HG03175 (cell line): ENCODE measurements around the gene ANKH.
A peak's percentile ranks its signal among the peaks of the same experiment; 100 is the strongest.

Experiments used
- ATAC-seq: cut with Tn5 transposase; IDR thresholded peaks from one replicate; pipeline ENCODE4 v1.9.1; 2021; ENCODE audit warnings: mild to moderate bottlenecking, moderate library complexity; ENCODE audit not compliant: unreplicated experiment

The ANKH gene

GRCh38 chr5:14830210-14831005, 41.2 kb downstream of the ANKH start:
- no peak for ATAC-seq

- no peak for ATAC-seq
These were observed 42.2 kb downstream of the ANKH start for GRCh38 chr5:14829396-14829795.

- no peak for ATAC-seq
These were observed 44.9 kb downstream of the ANKH start for GRCh38 chr5:14826714-14827113.

GRCh38 chr5:14825977-14826376, 45.6 kb downstream of the ANKH start:
- no peak for ATAC-seq

- no peak for ATAC-seq
These were observed 47.1 kb downstream of the ANKH start for GRCh38 chr5:14824499-14824898.

- ATAC-seq, result no peak
These were observed 50.3 kb downstream of the ANKH start for GRCh38 chr5:14821100-14821845.

GRCh38 chr5:14818931-14819790, 52.4 kb downstream of the ANKH start:
- ATAC-seq, result no peak

- peak; percentile 59 for ATAC-seq
These were observed 53.8 kb downstream of the ANKH start for GRCh38 chr5:14817762-14818136.

- ATAC-seq, result peak; percentile 72
These were observed 54.4 kb downstream of the ANKH start for GRCh38 chr5:14816999-14817761.

- no peak for ATAC-seq
These were observed 55.1 kb downstream of the ANKH start for GRCh38 chr5:14816374-14816998.

GRCh38 chr5:14813747-14814146, 57.8 kb downstream of the ANKH start:
- no peak for ATAC-seq

- ATAC-seq, result no peak
These were observed 59.4 kb downstream of the ANKH start for GRCh38 chr5:14812166-14812565.

GRCh38 chr5:14810928-14811572, 60.5 kb downstream of the ANKH start:
- ATAC-seq, result no peak

- ATAC-seq, result no peak
These were observed 61.3 kb downstream of the ANKH start for GRCh38 chr5:14810282-14810681.

- ATAC-seq, result peak; percentile 98
These were observed 62.0 kb downstream of the ANKH start for GRCh38 chr5:14809369-14810155.

- no peak for ATAC-seq
These were observed 64.1 kb downstream of the ANKH start for GRCh38 chr5:14807471-14807870.

- ATAC-seq, result no peak
These were observed 65.1 kb downstream of the ANKH start for GRCh38 chr5:14806456-14806855.

GRCh38 chr5:14802541-14802940, 69.0 kb downstream of the ANKH start:
- ATAC-seq, result no peak

- ATAC-seq, result no peak
These were observed 69.8 kb downstream of the ANKH start for GRCh38 chr5:14801792-14802191.
